ENCODE results near the gene BICD2.

Gene BICD2

DNA sequence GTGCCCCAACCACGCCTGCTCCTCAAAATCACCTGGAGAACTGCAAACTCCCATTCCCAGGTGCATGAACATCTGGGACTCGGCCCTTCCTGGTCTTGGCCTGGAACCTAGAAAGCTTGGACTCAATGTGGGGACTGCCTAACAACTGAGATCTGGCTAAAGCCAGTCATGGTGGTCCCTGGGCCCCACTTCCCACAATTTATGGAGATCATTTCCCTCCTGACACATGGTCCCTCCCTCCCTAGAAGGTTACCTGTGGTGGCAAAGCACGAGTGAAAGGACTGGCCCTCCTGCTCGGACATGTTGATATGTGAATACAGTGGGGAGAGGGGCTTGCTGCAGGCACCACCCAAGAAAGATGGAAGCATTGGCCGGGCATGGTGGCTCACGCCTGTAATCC is 18.8 kb downstream of the BICD2 start:
- Histone ChIP-seq H3K27me3 (ENCODE audit: control insufficient read depth, insufficient read depth, low read length) (no peaks in the 10 kb centered on the region), H3K9me3 (ENCODE audit: control insufficient read depth, insufficient read depth, low read length) (no peaks in the 10 kb centered on the region), H3K4me1 (ENCODE audit: control insufficient read depth, insufficient read depth, low read length) (peaks cover 10% of the 10 kb centered on the region), H3K9ac (ENCODE audit: low read depth, low read length) (no peak overlapping the region), H3K27ac (ENCODE audit: low read depth, low read length) (no peak overlapping the region), H3K4me3 (ENCODE audit: low read depth, low read length) (no peak overlapping the region), H3K36me3 (ENCODE audit: control insufficient read depth, insufficient read depth, low read length) (no peaks in the 10 kb centered on the region)

DNA sequence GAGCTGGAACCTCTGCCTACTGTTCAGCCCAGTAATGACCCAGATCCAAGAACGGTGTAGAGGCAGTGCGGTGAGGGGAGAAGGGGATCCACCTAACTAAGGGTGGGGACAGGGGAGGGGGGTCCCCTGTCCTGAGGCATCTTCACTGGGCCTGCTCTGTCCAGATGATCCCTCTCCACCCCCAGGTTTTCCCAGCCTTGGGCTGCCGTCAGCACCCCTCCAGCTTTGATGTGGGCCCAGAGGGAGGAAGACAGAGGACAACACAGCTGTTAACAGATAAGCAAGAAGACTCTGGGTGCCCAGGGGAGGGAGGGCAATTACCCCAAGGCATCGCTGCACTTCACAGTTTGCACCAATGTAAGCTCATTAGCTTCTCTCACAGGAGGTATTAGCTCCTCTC is 19.3 kb downstream of the BICD2 start:
- Histone ChIP-seq H3K9me3 (ENCODE audit: control insufficient read depth, insufficient read depth, low read length) (no peaks in the 10 kb centered on the region), H3K9ac (ENCODE audit: low read depth, low read length) (no peak overlapping the region)

DNA sequence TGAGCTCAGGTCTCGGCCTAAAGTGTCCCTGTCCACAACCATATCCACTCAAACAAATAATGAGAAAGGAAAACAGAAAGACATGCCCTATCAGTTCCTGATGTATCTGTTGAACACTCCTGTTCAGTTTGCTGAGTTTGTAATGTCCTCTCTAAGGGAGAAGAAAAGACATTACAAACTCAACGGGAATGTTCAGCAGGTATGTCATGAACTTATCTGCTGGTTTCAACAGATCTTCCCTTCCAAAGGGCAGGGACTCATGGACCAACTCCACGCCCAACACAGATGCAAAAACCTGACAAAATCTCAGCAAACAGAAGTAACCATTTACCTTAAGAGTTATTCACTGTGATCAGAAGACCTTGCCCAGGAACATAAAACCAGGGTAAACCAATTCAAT is 23.7 kb downstream of the BICD2 start:
- Histone ChIP-seq H3K4me3 (ENCODE audit: low read depth, low read length) (no peak overlapping the region), H3K9ac (ENCODE audit: low read depth, low read length) (no peak overlapping the region), H3K4me1 (ENCODE audit: control insufficient read depth, insufficient read depth, low read length) (peaks cover 17% of the 10 kb centered on the region), H3K9me3 (ENCODE audit: control insufficient read depth, insufficient read depth, low read length) (no peaks in the 10 kb centered on the region), H3K36me3 (ENCODE audit: control insufficient read depth, insufficient read depth, low read length) (no peaks in the 10 kb centered on the region), H3K27me3 (ENCODE audit: control insufficient read depth, insufficient read depth, low read length) (no peaks in the 10 kb centered on the region), H3K27ac (ENCODE audit: low read depth, low read length) (no peak overlapping the region)

More for the DNA sequence above, 19.3 kb downstream of the BICD2 start:
- Histone ChIP-seq H3K4me3 (ENCODE audit: low read depth, low read length) (no peak overlapping the region), H3K4me1 (ENCODE audit: control insufficient read depth, insufficient read depth, low read length) (peaks cover 10% of the 10 kb centered on the region), H3K27me3 (ENCODE audit: control insufficient read depth, insufficient read depth, low read length) (no peaks in the 10 kb centered on the region), H3K27ac (ENCODE audit: low read depth, low read length) (no peak overlapping the region), H3K36me3 (ENCODE audit: control insufficient read depth, insufficient read depth, low read length) (no peaks in the 10 kb centered on the region)

GRCh38 chr9:92740446-92740961 is 24.1 kb downstream of the BICD2 start:
- H3K4me1 ChIP-seq (ENCODE audit: control insufficient read depth, insufficient read depth, low read length): peaks cover 13% of the 10 kb centered on the region
- no peaks in the 10 kb centered on the region for H3K9me3 ChIP-seq (ENCODE audit: control insufficient read depth, insufficient read depth, low read length)
- no peak overlapping the region for H3K9ac ChIP-seq (ENCODE audit: low read depth, low read length)
- no peak overlapping the region for H3K4me3 ChIP-seq (ENCODE audit: low read depth, low read length)
- H3K36me3 ChIP-seq (ENCODE audit: control insufficient read depth, insufficient read depth, low read length): no peaks in the 10 kb centered on the region
- no peak overlapping the region for H3K27ac ChIP-seq (ENCODE audit: low read depth, low read length)
- H3K27me3 ChIP-seq (ENCODE audit: control insufficient read depth, insufficient read depth, low read length): no peaks in the 10 kb centered on the region

- no peak overlapping the region for H3K9ac ChIP-seq (ENCODE audit: low read depth, low read length)
- no peaks in the 10 kb centered on the region for H3K9me3 ChIP-seq (ENCODE audit: control insufficient read depth, insufficient read depth, low read length)
- no peaks in the 10 kb centered on the region for H3K27me3 ChIP-seq (ENCODE audit: control insufficient read depth, insufficient read depth, low read length)
- no peak overlapping the region for H3K4me3 ChIP-seq (ENCODE audit: low read depth, low read length)
- peaks cover 8% of the 10 kb centered on the region for H3K4me1 ChIP-seq (ENCODE audit: control insufficient read depth, insufficient read depth, low read length)
- H3K27ac ChIP-seq (ENCODE audit: low read depth, low read length): no peak overlapping the region
- no peaks in the 10 kb centered on the region for H3K36me3 ChIP-seq (ENCODE audit: control insufficient read depth, insufficient read depth, low read length)
Measured at GRCh38 chr9:92740009-92740408, 24.6 kb downstream of the BICD2 start.

- no peak overlapping the region for H3K4me3 ChIP-seq (ENCODE audit: low read depth, low read length)
- H3K27ac ChIP-seq (ENCODE audit: low read depth, low read length): no peak overlapping the region
- H3K4me1 ChIP-seq (ENCODE audit: control insufficient read depth, insufficient read depth, low read length): peaks cover 7% of the 10 kb centered on the region; the same call in 1 of the 2 replicates
- H3K9ac ChIP-seq (ENCODE audit: low read depth, low read length): no peak overlapping the region
- no peaks in the 10 kb centered on the region for H3K9me3 ChIP-seq (ENCODE audit: control insufficient read depth, insufficient read depth, low read length)
- no peaks in the 10 kb centered on the region for H3K27me3 ChIP-seq (ENCODE audit: control insufficient read depth, insufficient read depth, low read length)
- H3K36me3 ChIP-seq (ENCODE audit: control insufficient read depth, insufficient read depth, low read length): no peaks in the 10 kb centered on the region
Measured at GRCh38 chr9:92739346-92739970, 25.2 kb downstream of the BICD2 start.

GRCh38 chr9:92738661-92739081 is 26.0 kb downstream of the BICD2 start:
- Histone ChIP-seq H3K9me3 (ENCODE audit: control insufficient read depth, insufficient read depth, low read length) (no peaks in the 10 kb centered on the region), H3K27ac (ENCODE audit: low read depth, low read length) (no peak overlapping the region), H3K27me3 (ENCODE audit: control insufficient read depth, insufficient read depth, low read length) (no peaks in the 10 kb centered on the region), H3K4me3 (ENCODE audit: low read depth, low read length) (no peak overlapping the region), H3K4me1 (ENCODE audit: control insufficient read depth, insufficient read depth, low read length) (peaks cover 7% of the 10 kb centered on the region; the same call in 1 of the 2 replicates), H3K9ac (ENCODE audit: low read depth, low read length) (no peak overlapping the region), H3K36me3 (ENCODE audit: control insufficient read depth, insufficient read depth, low read length) (no peaks in the 10 kb centered on the region)

DNA sequence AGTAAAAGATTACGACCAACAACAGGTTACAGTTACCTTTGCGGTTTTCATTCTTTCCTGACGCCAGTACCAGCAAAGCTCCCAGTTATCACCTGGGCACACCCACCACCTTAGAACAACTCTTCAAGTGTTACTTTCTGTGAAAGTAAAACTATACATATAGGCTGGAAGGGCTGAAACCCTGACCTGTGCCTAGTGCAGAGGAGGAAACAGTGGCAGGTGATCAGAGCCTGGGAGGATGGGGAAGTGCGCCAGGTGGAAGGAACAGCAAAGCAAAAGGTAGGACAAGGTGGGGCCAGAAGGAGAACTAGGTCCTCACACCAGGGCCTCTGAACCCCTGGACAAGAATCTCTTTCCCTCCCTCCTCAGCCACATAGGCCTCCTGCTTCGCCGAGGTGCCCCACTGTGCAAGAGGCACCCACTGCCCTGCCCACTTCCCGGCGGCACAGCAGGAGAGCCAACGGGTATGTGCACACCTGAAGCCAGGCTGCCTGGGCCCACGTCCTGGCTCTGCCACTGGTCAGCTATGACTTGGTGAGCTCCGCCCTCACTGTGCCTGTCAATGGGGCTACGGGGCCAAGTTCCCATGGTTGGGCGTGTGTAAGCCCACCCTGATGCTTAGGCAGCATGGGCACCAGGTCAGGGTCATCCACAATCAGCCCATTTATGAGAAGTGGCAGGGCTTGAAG is 26.9 kb downstream of the BICD2 start:
- no peak overlapping the region for H3K27ac ChIP-seq (ENCODE audit: low read depth, low read length)
- no peak overlapping the region for H3K9ac ChIP-seq (ENCODE audit: low read depth, low read length)
- peaks cover 7% of the 10 kb centered on the region; the same call in 1 of the 2 replicates for H3K4me1 ChIP-seq (ENCODE audit: control insufficient read depth, insufficient read depth, low read length)
- no peaks in the 10 kb centered on the region for H3K27me3 ChIP-seq (ENCODE audit: control insufficient read depth, insufficient read depth, low read length)
- H3K9me3 ChIP-seq (ENCODE audit: control insufficient read depth, insufficient read depth, low read length): no peaks in the 10 kb centered on the region
- H3K4me3 ChIP-seq (ENCODE audit: low read depth, low read length): no peak overlapping the region
- no peaks in the 10 kb centered on the region for H3K36me3 ChIP-seq (ENCODE audit: control insufficient read depth, insufficient read depth, low read length)

- no peak overlapping the region for H3K27ac ChIP-seq (ENCODE audit: low read depth, low read length)
- no peak overlapping the region for H3K4me3 ChIP-seq (ENCODE audit: low read depth, low read length)
- no peaks in the 10 kb centered on the region for H3K36me3 ChIP-seq (ENCODE audit: control insufficient read depth, insufficient read depth, low read length)
- H3K4me1 ChIP-seq (ENCODE audit: control insufficient read depth, insufficient read depth, low read length): peaks cover 7% of the 10 kb centered on the region; the same call in 1 of the 2 replicates
- no peak overlapping the region for H3K9ac ChIP-seq (ENCODE audit: low read depth, low read length)
- no peaks in the 10 kb centered on the region for H3K27me3 ChIP-seq (ENCODE audit: control insufficient read depth, insufficient read depth, low read length)
- H3K9me3 ChIP-seq (ENCODE audit: control insufficient read depth, insufficient read depth, low read length): no peaks in the 10 kb centered on the region
Measured at GRCh38 chr9:92737216-92737606, 27.4 kb downstream of the BICD2 start.

- Histone ChIP-seq H3K9ac (ENCODE audit: low read depth, low read length) (no peak overlapping the region), H3K4me3 (ENCODE audit: low read depth, low read length) (no peak overlapping the region), H3K9me3 (ENCODE audit: control insufficient read depth, insufficient read depth, low read length) (no peaks in the 10 kb centered on the region), H3K27me3 (ENCODE audit: control insufficient read depth, insufficient read depth, low read length) (no peaks in the 10 kb centered on the region), H3K4me1 (ENCODE audit: control insufficient read depth, insufficient read depth, low read length) (peaks cover 7% of the 10 kb centered on the region; the same call in 1 of the 2 replicates), H3K36me3 (ENCODE audit: control insufficient read depth, insufficient read depth, low read length) (no peaks in the 10 kb centered on the region), H3K27ac (ENCODE audit: low read depth, low read length) (no peak overlapping the region)
Measured at GRCh38 chr9:92736563-92737215, 27.9 kb downstream of the BICD2 start.

Measured in HUES48 (cell line).